Panc1 (cell line): ENCODE data around the gene EME1. TPM values are rescaled to one million over a fixed set of nuclear protein-coding genes. Genes with fewer than 3 reads are reported as not detected.

Experiments
- ATAC-seq: fragments of 200-7000 bp; cut with Tn5 transposase; 2 replicates; pipeline ENCODE4 v1.9.1; 2020; ENCODE audit warnings: mild to moderate bottlenecking, moderate library complexity
- BruUV-seq: library from RNA; stranded (reverse); fragments of 400-500 nt; replicated peaks from 2 replicates; lab custom pipeline; 2021; lab: Mats Ljungman, UMichigan
- CTCF ChIA-PET: fragments of 300-600 bp; sonication (Branson Sonifier 250); formaldehyde crosslinking; loops from one replicate; lab custom pipeline; 2022; ENCODE audit warnings: antibody characterized with exemption; lab: Charles Lee
- POLR2A ChIA-PET: fragments of 300-600 bp; sonication (Branson Sonifier 250); formaldehyde crosslinking; loops from one replicate; lab custom pipeline; 2022; ENCODE audit warnings: antibody characterized with exemption; lab: Charles Lee
- DNase-seq: peaks from one replicate; pipeline ENCODE4 v3.0.0-alpha.2; 2010; ENCODE audit warnings: low read depth, low spot score
- H3K27ac ChIP-seq: 2 replicates; pipeline ENCODE4 v1.5.1; 2011; ENCODE audit warnings: mild to moderate bottlenecking, low read length, inconsistent platforms
- H3K27me3 ChIP-seq: fragments of 200-500 bp; sonication (Bioruptor generic); 2 replicates; pipeline ENCODE4 v1.6.0; 2014; ENCODE audit warnings: low read length, inconsistent platforms; ENCODE audit not compliant: control insufficient read depth, insufficient read depth
- H3K36me3 ChIP-seq: fragments of 200-500 bp; sonication (Bioruptor generic); 2 replicates; pipeline ENCODE4 v1.5.1; 2014; ENCODE audit warnings: inconsistent platforms, mild to moderate bottlenecking, low read length, moderate library complexity; ENCODE audit not compliant: control insufficient read depth, insufficient read depth
- H3K4me1 ChIP-seq: 2 replicates; pipeline ENCODE4 v1.5.1; 2011; ENCODE audit warnings: inconsistent platforms, mild to moderate bottlenecking, low read length, moderate library complexity; ENCODE audit not compliant: control insufficient read depth, insufficient read depth
- H3K4me3 ChIP-seq, 2 experiments: 2 replicates each; pipeline ENCODE4 v1.5.1; 2011 to 2012; ENCODE audit warnings: low read depth in 2 of 2, low read length in 2 of 2, mild to moderate bottlenecking in 2 of 2, inconsistent platforms in 1 of 2, moderate library complexity in 1 of 2
- H3K9me3 ChIP-seq: fragments of 200-500 bp; sonication (Bioruptor generic); 2 replicates; pipeline ENCODE4 v1.5.1; 2014; ENCODE audit warnings: low read depth, mild to moderate bottlenecking, inconsistent platforms, low read length, moderate library complexity; ENCODE audit not compliant: control insufficient read depth, insufficient read depth
- POLR2AphosphoS5 ChIP-seq: IDR thresholded peaks from 2 replicates; pipeline ENCODE4 v1.6.1; 2012; ENCODE audit warnings: mild to moderate bottlenecking, low read depth, low read length, moderate library complexity
- SIN3A ChIP-seq: IDR thresholded peaks from 2 replicates; pipeline ENCODE4 v1.6.1; 2012; ENCODE audit warnings: low read depth, mild to moderate bottlenecking, low read length, moderate library complexity, borderline replicate concordance; ENCODE audit not compliant: insufficient read depth
- TCF7L2 ChIP-seq: IDR thresholded peaks from 2 replicates; pipeline ENCODE4 v1.6.1; 2011; ENCODE audit warnings: mild to moderate bottlenecking, low read depth, low read length, inconsistent platforms
- in situ Hi-C: cut with HindIII; loops from 2 replicates; pipeline ENCODE4 v1.10.0; 2016; ENCODE audit warnings: low sequenced_read_pairs, low pct_unique_long_range_greater_than_20kb
- intact Hi-C: fragments of 100-400 bp; cut with micrococcal nuclease; formaldehyde crosslinking; loops from one replicate; pipeline ENCODE4 v1.10.0; 2022; ENCODE audit not compliant: unreplicated experiment
- total RNA-seq: library from RNA; stranded (reverse); gene quantifications from one replicate; pipeline ENCODE4 v1.2.1, GENCODE V29; 2021; ENCODE audit not compliant: unreplicated experiment
- TF ChIP-seq, protein P1 (sequence below), 2 experiments: IDR thresholded peaks; 2 replicates each; pipeline ENCODE4 v1.6.1; 2011 to 2012; ENCODE audit warnings: low read depth in 2 of 2, control low read depth in 1 of 2, low read length in 1 of 2, mild to moderate bottlenecking in 1 of 2, moderate library complexity in 1 of 2; ENCODE audit not compliant: insufficient read depth in 1 of 2
- TF ChIP-seq, protein P2 (sequence below): fragments of 450-650 bp; IDR thresholded peaks from 2 replicates; pipeline ENCODE4 v1.5.1; 2017; ENCODE audit warnings: mild to moderate bottlenecking

EME1 gene
- total RNA-seq, 1 experiment from 2014 or later, result 15.3 TPM

DNA sequence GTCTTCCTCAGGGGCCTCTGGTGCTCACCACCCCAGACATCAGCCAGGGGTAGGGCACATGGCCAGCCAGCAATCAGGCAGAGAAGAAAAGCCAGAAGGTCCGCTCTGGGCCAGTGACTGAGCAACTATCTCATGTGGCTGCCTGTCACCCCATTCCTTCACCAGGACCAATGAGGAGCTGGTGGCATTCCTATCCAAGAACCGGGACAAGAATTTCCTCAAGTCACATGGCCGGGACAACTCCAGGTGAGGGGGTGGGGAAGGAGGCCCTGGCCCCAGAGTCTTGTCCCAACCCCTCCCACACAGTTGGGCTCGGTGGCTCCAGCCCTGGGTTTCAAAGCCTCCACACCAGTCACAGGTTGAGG lies 17.7 kb upstream of the EME1 start:
- no TSS peak for BruUV-seq
- no peaks in the 10 kb centered on the region for H3K9me3 ChIP-seq
- no peak overlapping the region for H3K27ac ChIP-seq
- POLR2A ChIA-PET, result interaction anchor here (0.6 kb wide), 1 partner anchor 223 kb away, joined by 3 read pairs; no protein-coding TSS in a partner anchor
- H3K4me3 ChIP-seq, result no peak overlapping the region
- intact Hi-C loops, result no loop called here
- DNase-seq, result no peak
- ATAC-seq, result no peak
- CTCF ChIA-PET, result interaction anchor here (0.6 kb wide), 1 partner anchor 40 kb away, joined by 5 read pairs; no protein-coding TSS in a partner anchor
- no peak for TF ChIP-seq POLR2AphosphoS5
- TF ChIP-seq TCF7L2, result no peak
- no peak for TF ChIP-seq SIN3A
- TF ChIP-seq, protein P1, sequence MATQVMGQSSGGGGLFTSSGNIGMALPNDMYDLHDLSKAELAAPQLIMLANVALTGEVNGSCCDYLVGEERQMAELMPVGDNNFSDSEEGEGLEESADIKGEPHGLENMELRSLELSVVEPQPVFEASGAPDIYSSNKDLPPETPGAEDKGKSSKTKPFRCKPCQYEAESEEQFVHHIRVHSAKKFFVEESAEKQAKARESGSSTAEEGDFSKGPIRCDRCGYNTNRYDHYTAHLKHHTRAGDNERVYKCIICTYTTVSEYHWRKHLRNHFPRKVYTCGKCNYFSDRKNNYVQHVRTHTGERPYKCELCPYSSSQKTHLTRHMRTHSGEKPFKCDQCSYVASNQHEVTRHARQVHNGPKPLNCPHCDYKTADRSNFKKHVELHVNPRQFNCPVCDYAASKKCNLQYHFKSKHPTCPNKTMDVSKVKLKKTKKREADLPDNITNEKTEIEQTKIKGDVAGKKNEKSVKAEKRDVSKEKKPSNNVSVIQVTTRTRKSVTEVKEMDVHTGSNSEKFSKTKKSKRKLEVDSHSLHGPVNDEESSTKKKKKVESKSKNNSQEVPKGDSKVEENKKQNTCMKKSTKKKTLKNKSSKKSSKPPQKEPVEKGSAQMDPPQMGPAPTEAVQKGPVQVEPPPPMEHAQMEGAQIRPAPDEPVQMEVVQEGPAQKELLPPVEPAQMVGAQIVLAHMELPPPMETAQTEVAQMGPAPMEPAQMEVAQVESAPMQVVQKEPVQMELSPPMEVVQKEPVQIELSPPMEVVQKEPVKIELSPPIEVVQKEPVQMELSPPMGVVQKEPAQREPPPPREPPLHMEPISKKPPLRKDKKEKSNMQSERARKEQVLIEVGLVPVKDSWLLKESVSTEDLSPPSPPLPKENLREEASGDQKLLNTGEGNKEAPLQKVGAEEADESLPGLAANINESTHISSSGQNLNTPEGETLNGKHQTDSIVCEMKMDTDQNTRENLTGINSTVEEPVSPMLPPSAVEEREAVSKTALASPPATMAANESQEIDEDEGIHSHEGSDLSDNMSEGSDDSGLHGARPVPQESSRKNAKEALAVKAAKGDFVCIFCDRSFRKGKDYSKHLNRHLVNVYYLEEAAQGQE (IDR thresholded peaks at IDR 0.05; ENCODE audit: insufficient read depth in 1 of 2, low read depth in 2 of 2, low read length in 1 of 2), result no peak
- TF ChIP-seq, protein P2, sequence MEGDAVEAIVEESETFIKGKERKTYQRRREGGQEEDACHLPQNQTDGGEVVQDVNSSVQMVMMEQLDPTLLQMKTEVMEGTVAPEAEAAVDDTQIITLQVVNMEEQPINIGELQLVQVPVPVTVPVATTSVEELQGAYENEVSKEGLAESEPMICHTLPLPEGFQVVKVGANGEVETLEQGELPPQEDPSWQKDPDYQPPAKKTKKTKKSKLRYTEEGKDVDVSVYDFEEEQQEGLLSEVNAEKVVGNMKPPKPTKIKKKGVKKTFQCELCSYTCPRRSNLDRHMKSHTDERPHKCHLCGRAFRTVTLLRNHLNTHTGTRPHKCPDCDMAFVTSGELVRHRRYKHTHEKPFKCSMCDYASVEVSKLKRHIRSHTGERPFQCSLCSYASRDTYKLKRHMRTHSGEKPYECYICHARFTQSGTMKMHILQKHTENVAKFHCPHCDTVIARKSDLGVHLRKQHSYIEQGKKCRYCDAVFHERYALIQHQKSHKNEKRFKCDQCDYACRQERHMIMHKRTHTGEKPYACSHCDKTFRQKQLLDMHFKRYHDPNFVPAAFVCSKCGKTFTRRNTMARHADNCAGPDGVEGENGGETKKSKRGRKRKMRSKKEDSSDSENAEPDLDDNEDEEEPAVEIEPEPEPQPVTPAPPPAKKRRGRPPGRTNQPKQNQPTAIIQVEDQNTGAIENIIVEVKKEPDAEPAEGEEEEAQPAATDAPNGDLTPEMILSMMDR, result no peak
- in situ Hi-C loops, result no loop called here
- H3K4me1 ChIP-seq, result no peaks in the 10 kb centered on the region
- no peaks in the 10 kb centered on the region for H3K27me3 ChIP-seq
- 0 out of 2 replicates have a peak, but pooled peaks cover 2% of the 10 kb centered on the region for H3K36me3 ChIP-seq

DNA sequence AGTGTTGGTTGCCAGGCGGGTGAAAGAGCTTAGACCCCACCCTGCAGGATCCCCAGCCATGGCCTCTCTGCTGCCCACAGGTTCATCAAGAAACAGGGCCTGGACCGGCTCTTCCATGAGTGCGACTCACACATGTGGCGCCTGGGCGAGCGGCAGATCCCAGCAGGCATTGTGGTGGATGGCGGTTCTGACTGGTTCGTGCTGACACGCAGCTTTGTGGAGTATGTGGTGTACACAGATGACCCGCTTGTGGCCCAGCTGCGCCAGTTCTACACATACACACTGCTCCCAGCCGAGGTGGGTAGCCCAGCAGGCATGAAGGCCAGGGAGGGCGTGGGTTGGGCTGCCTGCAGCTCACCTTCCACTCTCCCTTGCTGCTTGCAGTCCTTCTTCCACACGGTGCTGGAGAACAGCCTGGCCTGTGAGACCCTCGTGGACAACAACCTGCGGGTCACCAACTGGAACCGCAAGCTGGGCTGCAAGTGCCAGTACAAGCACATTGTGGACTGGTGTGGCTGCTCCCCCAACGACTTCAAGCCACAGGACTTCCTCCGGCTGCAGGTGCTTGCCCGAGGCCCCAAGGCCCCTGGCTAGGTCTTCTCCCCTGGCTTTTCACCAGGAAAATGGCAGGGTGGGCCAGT lies 17.2 kb upstream of the EME1 start:
- Histone ChIP-seq H3K36me3 (0 out of 2 replicates have a peak, but pooled peaks cover 2% of the 10 kb centered on the region), H3K4me3 (no peak overlapping the region), H3K27ac (no peak overlapping the region), H3K9me3 (no peaks in the 10 kb centered on the region), H3K4me1 (no peaks in the 10 kb centered on the region), H3K27me3 (no peaks in the 10 kb centered on the region)
- CTCF ChIA-PET, result interaction anchor here (0.6 kb wide), 1 partner anchor 40 kb away, joined by 5 read pairs; no protein-coding TSS in a partner anchor
- POLR2A ChIA-PET, result interaction anchor here (0.6 kb wide), 1 partner anchor 223 kb away, joined by 3 read pairs; no protein-coding TSS in a partner anchor
- in situ Hi-C loops (no loop called here), intact Hi-C loops (no loop called here)
- TF ChIP-seq POLR2AphosphoS5 (no peak), TCF7L2 (no peak)
- BruUV-seq, result no TSS peak
- no peak for ATAC-seq
- no peak for DNase-seq

DNA sequence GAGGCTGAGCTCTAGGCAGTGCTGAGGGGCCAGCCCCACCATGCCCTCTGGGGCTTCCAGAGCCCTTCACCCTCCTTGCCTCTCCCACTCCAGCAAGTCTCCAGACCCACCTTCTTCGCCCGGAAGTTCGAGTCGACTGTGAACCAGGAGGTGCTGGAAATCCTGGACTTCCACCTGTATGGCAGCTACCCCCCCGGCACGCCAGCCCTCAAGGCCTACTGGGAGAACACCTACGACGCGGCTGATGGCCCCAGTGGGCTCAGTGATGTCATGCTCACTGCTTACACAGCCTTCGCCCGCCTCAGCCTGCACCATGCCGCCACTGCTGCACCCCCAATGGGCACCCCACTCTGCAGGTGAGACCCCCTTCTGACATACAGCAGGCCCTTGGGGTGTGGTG lies 16.6 kb upstream of the EME1 start:
- Histone ChIP-seq H3K4me1 (no peaks in the 10 kb centered on the region), H3K27me3 (no peaks in the 10 kb centered on the region), H3K4me3 (no peak overlapping the region), H3K9me3 (no peaks in the 10 kb centered on the region), H3K36me3 (0 out of 2 replicates have a peak, but pooled peaks cover 2% of the 10 kb centered on the region), H3K27ac (no peak overlapping the region)
- in situ Hi-C loops, result no loop called here
- ATAC-seq, result no peak
- no peak for DNase-seq
- intact Hi-C loops, result no loop called here
- BruUV-seq, result no TSS peak
- no peak for TF ChIP-seq TCF7L2
- TF ChIP-seq POLR2AphosphoS5, result no peak
- TF ChIP-seq SIN3A, result no peak
- POLR2A ChIA-PET, result no interaction called here
- CTCF ChIA-PET, result no interaction called here
